NCI-H510A (cell line): Measurements from ENCODE around the gene TMEM108.

Experiments used
- DNase-seq: peaks from one replicate; lab custom pipeline; 2025; lab: John Stamatoyannopoulos, UW

TMEM108 gene

GRCh38 chr3:133117342-133117741 lies 79.2 kb downstream of the TMEM108 start:
- DNase-seq = no peak

DNA sequence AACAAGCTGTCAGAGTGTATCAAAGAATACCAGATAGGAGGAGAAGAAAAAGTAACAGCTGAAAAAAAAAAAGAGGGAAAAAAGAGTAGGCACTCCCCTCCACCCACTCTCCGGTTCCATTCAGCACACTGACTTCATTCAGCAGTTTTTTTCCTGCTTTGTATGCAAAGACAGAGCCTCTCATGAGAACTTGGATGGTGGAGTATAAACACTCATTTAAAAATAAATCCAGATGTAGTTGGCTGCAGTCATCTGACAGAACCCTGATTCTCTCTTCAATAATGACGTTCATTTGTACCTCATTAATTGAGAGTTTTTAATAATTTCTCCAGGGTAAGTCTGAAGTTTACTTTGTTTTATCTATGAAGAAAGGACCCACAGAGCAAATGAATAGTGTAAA lies 81.0 kb downstream of the TMEM108 start:
- DNase-seq = no peak

- no peak for DNase-seq
Measured at GRCh38 chr3:133121450-133121849, 83.3 kb downstream of the TMEM108 start.

- DNase-seq = no peak
Measured at GRCh38 chr3:133123636-133124035, 85.4 kb downstream of the TMEM108 start.

- DNase-seq = no peak
Measured at GRCh38 chr3:133124511-133124910, 86.3 kb downstream of the TMEM108 start.

DNA sequence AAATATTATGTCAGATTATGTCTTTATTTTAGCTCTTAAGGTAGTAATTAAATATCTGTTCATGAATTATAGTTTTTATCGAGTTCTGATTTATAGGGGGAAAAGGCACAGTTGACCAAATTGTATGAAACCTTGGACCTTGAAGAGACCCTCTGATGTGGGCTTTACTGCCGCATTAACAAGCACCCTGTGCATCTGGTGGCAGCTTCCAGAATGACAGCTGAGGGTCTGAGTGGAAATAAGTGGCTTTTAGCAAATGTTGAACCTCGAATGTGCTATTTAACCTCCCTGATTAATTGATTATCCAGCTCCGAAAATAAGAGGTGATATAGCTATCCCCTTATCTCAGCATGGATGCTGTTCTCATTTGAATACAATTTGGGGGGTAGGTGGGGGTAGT lies 87.0 kb downstream of the TMEM108 start:
- DNase-seq = no peak

GRCh38 chr3:133125802-133126201 lies 87.6 kb downstream of the TMEM108 start:
- DNase-seq = no peak

- no peak for DNase-seq
Measured at GRCh38 chr3:133127381-133127780, 89.2 kb downstream of the TMEM108 start.

DNA sequence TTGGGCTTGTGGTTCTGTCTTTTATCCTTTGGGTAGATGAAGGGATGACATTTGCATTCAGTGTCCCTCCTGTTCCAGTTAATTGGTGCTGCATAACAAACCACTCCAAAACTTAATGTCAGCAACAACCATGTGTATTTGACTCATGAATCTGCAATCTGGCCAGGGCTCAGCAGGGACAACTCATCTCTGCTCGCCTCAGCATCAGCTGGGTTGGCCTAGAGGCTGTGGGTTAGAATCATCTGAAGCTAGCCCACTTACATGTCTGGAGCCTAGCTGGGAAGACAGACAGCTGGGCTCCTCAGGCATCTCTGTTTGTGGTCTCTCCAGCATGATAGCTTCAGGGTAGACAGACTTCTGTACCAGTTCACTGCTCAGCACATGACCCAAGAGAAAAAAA lies 92.0 kb downstream of the TMEM108 start:
- no peak for DNase-seq

DNA sequence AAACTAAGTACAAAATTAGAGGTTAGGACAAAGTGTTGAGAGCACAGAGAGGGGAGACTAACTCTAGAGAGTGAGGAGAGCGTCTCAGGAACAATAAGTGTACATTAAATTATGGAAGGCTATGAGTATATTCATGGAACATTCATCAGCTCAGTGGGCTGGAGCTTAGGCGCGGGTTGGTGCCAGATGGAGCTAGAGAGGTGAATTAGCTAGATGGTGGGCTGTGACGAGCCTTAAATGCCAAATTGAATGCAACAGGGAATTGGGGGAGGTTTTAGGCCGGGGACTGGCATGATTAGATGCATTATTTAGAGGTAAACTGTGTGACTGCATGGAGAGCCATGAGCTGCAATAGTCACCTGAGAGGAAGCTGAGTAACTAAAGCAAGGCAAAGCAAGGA lies 97.1 kb downstream of the TMEM108 start:
- no peak for DNase-seq

- DNase-seq = peak; percentile 36
Measured at GRCh38 chr3:133136114-133137041, 98.2 kb downstream of the TMEM108 start.

GRCh38 chr3:133137042-133137996 lies 99.1 kb downstream of the TMEM108 start:
- no peak for DNase-seq

GRCh38 chr3:133138017-133138416 lies 99.8 kb downstream of the TMEM108 start:
- no peak for DNase-seq

DNA sequence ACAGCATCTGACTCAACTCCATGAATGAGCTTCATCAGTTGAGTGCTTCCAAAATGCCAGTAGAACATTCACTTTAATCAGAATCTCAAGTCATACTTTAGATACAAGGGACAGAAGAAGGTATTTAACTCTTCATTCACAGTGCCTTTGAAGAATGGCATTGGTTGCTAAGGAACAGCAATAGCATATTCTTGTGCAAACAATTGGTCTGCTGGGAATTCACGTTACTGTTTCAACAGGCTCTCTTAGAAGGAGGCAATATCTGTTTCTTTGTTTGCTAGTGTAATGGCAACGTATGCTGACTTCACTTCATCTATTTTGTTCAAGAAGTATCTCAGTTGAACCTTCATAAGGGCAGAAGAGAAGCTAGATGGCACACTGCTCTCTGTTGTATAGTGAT lies 113.9 kb downstream of the TMEM108 start:
- DNase-seq = no peak

DNA sequence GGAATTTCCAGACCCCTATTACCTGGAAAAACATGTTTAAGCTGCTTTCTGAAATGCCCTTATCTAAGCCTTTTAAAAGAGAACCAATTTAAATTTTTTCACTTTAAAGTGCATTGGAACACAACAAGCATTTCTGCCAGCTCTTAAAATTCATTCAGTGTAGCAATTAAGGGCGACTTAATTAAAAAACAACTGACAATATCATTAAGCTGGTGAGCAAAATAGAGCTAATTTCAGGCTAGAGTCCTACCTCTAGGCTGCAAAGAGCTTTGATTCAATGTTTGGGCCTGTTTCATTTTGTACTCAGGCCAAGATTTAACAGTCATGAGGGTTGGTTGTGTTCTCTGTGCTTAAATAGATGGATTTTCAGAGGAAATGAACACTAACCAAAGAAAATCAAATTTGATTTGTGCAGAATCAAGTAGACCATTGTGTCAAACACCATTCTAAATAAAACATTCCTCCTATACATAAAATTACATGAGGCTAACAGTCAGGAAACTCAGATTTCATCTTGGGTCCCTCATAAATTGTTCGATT lies 114.6 kb downstream of the TMEM108 start:
- DNase-seq = no peak

DNA sequence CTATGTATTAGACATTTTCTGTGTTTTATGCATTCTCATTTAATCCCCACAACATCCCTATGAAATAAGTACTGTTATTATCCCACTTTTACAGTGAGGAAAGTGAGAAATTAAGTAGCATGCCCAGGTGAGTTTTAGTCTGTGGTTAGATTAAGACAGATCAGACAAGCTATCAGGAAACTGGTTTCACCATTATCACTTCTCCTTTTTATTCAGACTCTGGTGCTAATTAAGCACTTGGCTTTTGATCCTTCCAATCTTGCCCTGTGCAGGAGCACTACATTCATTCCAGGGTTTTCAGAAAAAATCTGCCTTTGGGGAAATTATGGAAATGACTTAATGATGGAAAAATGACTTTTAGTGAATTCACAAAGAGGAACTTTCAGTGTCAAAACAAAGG lies 115.2 kb downstream of the TMEM108 start:
- DNase-seq = no peak

DNA sequence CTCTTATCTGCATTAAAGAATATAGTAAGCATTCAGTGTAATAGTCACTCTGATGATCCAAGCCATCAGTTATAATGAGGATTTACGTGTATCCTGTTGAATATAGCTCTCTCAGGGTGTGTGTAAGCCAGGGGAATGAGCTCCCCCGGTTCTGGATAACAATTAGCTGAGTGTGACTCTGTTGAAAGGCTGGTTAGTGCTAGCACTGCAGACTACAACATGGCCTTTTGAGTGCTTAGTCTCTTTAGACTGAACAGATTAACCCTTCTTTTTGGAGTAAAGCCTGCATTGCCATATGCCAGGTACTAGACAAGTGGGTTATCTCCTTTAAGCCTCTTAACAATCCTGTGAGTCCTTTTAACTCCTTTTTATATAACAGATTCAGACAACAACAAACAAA lies 119.5 kb downstream of the TMEM108 start:
- no peak for DNase-seq

GRCh38 chr3:133158686-133159085 lies 120.5 kb downstream of the TMEM108 start:
- no peak for DNase-seq

- DNase-seq = no peak
Measured at GRCh38 chr3:133159498-133160475, 121.6 kb downstream of the TMEM108 start.

DNA sequence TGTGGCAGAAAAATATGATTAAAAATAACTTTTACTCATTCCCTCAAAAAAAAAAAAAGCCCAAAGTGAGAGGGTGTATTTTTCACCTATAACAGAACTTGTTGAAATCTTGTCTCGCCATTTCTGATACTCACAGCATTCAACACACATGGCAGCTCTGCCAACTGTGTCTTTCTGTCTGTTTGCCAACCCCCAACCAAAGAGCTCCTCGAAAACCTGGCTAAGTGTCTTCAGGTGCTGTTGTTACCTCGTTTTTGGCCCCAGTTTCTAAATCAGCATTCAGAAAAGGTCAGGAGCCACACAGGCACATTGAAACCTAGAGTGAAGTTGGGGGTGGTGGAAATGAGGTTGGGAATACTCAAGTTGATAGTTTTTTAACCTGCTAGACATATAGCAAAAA lies 123.5 kb downstream of the TMEM108 start:
- DNase-seq = no peak

DNA sequence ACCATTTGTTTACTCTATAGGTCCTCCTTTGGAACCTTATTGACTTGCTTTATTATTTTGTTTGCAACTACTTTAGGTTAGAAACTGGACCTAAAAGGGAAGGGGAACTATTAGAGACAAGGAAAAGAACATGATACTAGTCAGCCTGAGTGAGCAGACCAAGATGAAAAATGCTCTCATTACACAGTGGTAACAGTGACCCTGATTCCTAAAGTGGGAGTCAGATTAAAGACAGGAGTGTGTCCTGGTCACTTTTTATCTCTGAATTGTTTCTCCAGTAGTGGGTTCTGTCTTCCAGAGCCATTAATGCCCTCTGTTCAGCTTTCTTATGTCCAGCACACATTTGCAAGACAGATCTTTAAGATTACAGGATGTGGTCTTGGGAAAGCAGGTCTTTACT lies 124.1 kb downstream of the TMEM108 start:
- no peak for DNase-seq
